GM12891 (cell line): ENCODE results near the gene ACTG2.

ENCODE experiments used
- PAX5 ChIP-seq: IDR thresholded peaks from 2 replicates; pipeline ENCODE4 v1.6.1; 2011; ENCODE audit warnings: low read length, moderate library complexity, mild to moderate bottlenecking; ENCODE audit not compliant: insufficient read depth, severe bottlenecking
- POLR2A ChIP-seq: IDR thresholded peaks from 2 replicates; pipeline ENCODE4 v1.6.1; 2011; ENCODE audit warnings: low read depth, low read length, control low read depth
- POLR2AphosphoS5 ChIP-seq: IDR thresholded peaks from 2 replicates; pipeline ENCODE4 v1.6.1; 2011; ENCODE audit warnings: low read depth, low read length, control low read depth
- POU2F2 ChIP-seq: IDR thresholded peaks from 2 replicates; pipeline ENCODE4 v1.6.1; 2011; ENCODE audit warnings: low read depth, mild to moderate bottlenecking, control low read depth, low read length, moderate library complexity
- SPI1 ChIP-seq: IDR thresholded peaks from 2 replicates; pipeline ENCODE4 v1.6.1; 2011; ENCODE audit warnings: low read depth, low read length, control low read depth
- TAF1 ChIP-seq: IDR thresholded peaks from 2 replicates; pipeline ENCODE4 v1.6.1; 2011; ENCODE audit warnings: low read depth, low read length, control low read depth

- TF ChIP-seq POLR2AphosphoS5 (no peak), TAF1 (no peak), POLR2A (no peak), POU2F2 (no peak), PAX5 (no peak), SPI1 (no peak)
Measured at GRCh38 chr2:73906847-73907505, 14.2 kb downstream of the ACTG2 start.
